HepG2 (cell line): ENCODE results near the gene KRI1. TPM values are rescaled to one million over a fixed set of nuclear protein-coding genes. Genes with fewer than 3 reads are reported as not detected.

ENCODE experiments used
- ARNTL ChIP-seq: sonication (generic); formaldehyde crosslinking; IDR thresholded peaks from 2 replicates; pipeline ENCODE4 v1.4.0; 2020; ENCODE audit warnings: mild to moderate bottlenecking, missing genetic modification reagents
- FOXP1 ChIP-seq, 2 experiments: fragments of 450-650 bp in 1 of 2; IDR thresholded peaks; 2 replicates each; pipeline ENCODE4 v1.6.1; 2017 to 2018; ENCODE audit warnings: antibody characterized with exemption in 1 of 2
- GATAD1 ChIP-seq: IDR thresholded peaks from 2 replicates; pipeline ENCODE4 v1.6.1; 2016; ENCODE audit warnings: missing genetic modification reagents, missing compliant biosample characterization
- HOXA5 ChIP-seq: sonication (generic); formaldehyde crosslinking; IDR thresholded peaks from 2 replicates; pipeline ENCODE4 v1.4.0; 2020; ENCODE audit warnings: missing genetic modification reagents
- HOXD1 ChIP-seq: sonication (generic); formaldehyde crosslinking; IDR thresholded peaks from 2 replicates; pipeline ENCODE4 v1.5.0; 2020; ENCODE audit warnings: missing genetic modification reagents
- JARID2 ChIP-seq: sonication (generic); formaldehyde crosslinking; IDR thresholded peaks from 2 replicates; pipeline ENCODE4 v1.8.1; 2023; ENCODE audit warnings: missing genetic modification reagents, inconsistent platforms; ENCODE audit not compliant: insufficient replicate concordance
- KAT8 ChIP-seq: IDR thresholded peaks from 2 replicates; pipeline ENCODE4 v1.6.1; 2016; ENCODE audit warnings: missing genetic modification reagents, missing compliant biosample characterization
- LRRFIP1 ChIP-seq: sonication (generic); formaldehyde crosslinking; conservative IDR thresholded peaks from 2 replicates; pipeline ENCODE4 v1.4.0; 2020; ENCODE audit warnings: missing genetic modification reagents
- MYC ChIP-seq: sonication (generic); formaldehyde crosslinking; IDR thresholded peaks from 2 replicates; pipeline ENCODE4 v1.9.0; 2021; ENCODE audit warnings: missing genetic modification reagents, borderline replicate concordance
- NAIF1 ChIP-seq: sonication (generic); formaldehyde crosslinking; IDR thresholded peaks from 2 replicates; pipeline ENCODE4 v1.5.0; 2020; ENCODE audit warnings: mild to moderate bottlenecking, missing genetic modification reagents, borderline replicate concordance
- PCBP1 ChIP-seq: fragments of 200-400 bp; formaldehyde crosslinking; IDR thresholded peaks from 2 replicates; pipeline ENCODE4 v1.6.1; 2017; ENCODE audit warnings: mild to moderate bottlenecking, low read depth, low read length, borderline replicate concordance
- RFXAP ChIP-seq: sonication (generic); formaldehyde crosslinking; IDR thresholded peaks from 2 replicates; pipeline ENCODE4 v1.4.0; 2020; ENCODE audit warnings: missing genetic modification reagents, borderline replicate concordance
- RXRB ChIP-seq: IDR thresholded peaks from 2 replicates; pipeline ENCODE4 v1.6.1; 2016; ENCODE audit warnings: borderline replicate concordance, missing genetic modification reagents, missing compliant biosample characterization
- SIN3A ChIP-seq: IDR thresholded peaks from 2 replicates; pipeline ENCODE4 v1.6.1; 2011; ENCODE audit warnings: low read depth, mild to moderate bottlenecking, control low read depth, low read length, borderline replicate concordance
- SKIL ChIP-seq: sonication (generic); formaldehyde crosslinking; IDR thresholded peaks from 2 replicates; pipeline ENCODE4 v1.8.0; 2022; ENCODE audit warnings: missing genetic modification reagents, mild to moderate bottlenecking, moderate library complexity, borderline replicate concordance
- SP1 ChIP-seq, 2 experiments: fragments of 450-650 bp in 1 of 2; sonication (generic) in 1 of 2; formaldehyde crosslinking in 1 of 2; IDR thresholded peaks; 2 replicates each; pipeline versions ENCODE4 v1.4.0 to v1.6.1; 2016 to 2020; ENCODE audit warnings: missing genetic modification reagents in 1 of 2
- SP140L ChIP-seq: sonication (generic); formaldehyde crosslinking; IDR thresholded peaks from 2 replicates; pipeline ENCODE4 v1.4.0; 2020; ENCODE audit warnings: missing genetic modification reagents, borderline replicate concordance
- SRF ChIP-seq: IDR thresholded peaks from 2 replicates; pipeline ENCODE4 v1.6.1; 2011; ENCODE audit warnings: mild to moderate bottlenecking, low read depth, low read length, moderate library complexity
- ZNF160 ChIP-seq: sonication (generic); formaldehyde crosslinking; IDR thresholded peaks from 2 replicates; pipeline ENCODE4 v1.8.0; 2022; ENCODE audit warnings: mild to moderate bottlenecking, inconsistent platforms, missing genetic modification reagents
- ZNF282 ChIP-seq: fragments of 450-650 bp; IDR thresholded peaks from 2 replicates; pipeline ENCODE4 v1.6.1; 2018; ENCODE audit not compliant: partially characterized antibody
- ZNF484 ChIP-seq: sonication (generic); formaldehyde crosslinking; IDR thresholded peaks from 2 replicates; pipeline ENCODE4 v1.5.1; 2020; ENCODE audit warnings: mild to moderate bottlenecking, low read depth, missing genetic modification reagents, borderline replicate concordance
- ZNF704 ChIP-seq: sonication (generic); formaldehyde crosslinking; IDR thresholded peaks from 2 replicates; pipeline ENCODE4 v1.8.1; 2023; ENCODE audit warnings: mild to moderate bottlenecking, inconsistent platforms, moderate library complexity, missing genetic modification reagents, borderline replicate concordance
- ZNF75D ChIP-seq: sonication (generic); formaldehyde crosslinking; IDR thresholded peaks from 2 replicates; pipeline ENCODE4 v1.8.1; 2023; ENCODE audit warnings: missing genetic modification reagents, mild to moderate bottlenecking, borderline replicate concordance
- ZNF777 ChIP-seq: sonication (generic); formaldehyde crosslinking; IDR thresholded peaks from 2 replicates; pipeline ENCODE4 v1.4.0; 2020; ENCODE audit warnings: missing genetic modification reagents
- polyA plus RNA-seq, 8 experiments: library from polyadenylated mRNA; depleted of rRNA in 3 of 8; stranded (reverse) in 7 of 8; unstranded in 1 of 8; fragments of >200 nt; fragmentation: Illumina TruSeq in 4 of 8; extraction: Trizol in 4 of 8; gene quantifications; 2 replicates each; pipeline versions ENCODE4 v1.2.1 to v1.2.3, GENCODE V29; 2011 to 2016; ENCODE audit warnings: low read depth in 4 of 8, missing spikeins in 1 of 8, mixed read lengths in 1 of 8; ENCODE audit not compliant: insufficient read depth in 1 of 8
- total RNA-seq, 5 experiments: library from RNA; depleted of rRNA; stranded (reverse); fragments of >200 nt; fragmentation: Illumina TruSeq; extraction: Trizol; gene quantifications; 2 replicates each; pipeline ENCODE4 v1.2.3, GENCODE V29; 2016; ENCODE audit warnings: low read depth in 1 of 5

KRI1 gene
- total and polyA plus RNA-seq, 2 of the 13 experiments (the other 11 are each of a cell fraction or from before 2014, with no cell fraction given): 9.1 to 11.7 TPM

- 0 out of 2 replicates have a peak, but pooled peaks have one; percentile 47 for TF ChIP-seq NAIF1 (CRISPR knock-in tag)
- 0 out of 2 replicates have a peak, but pooled peaks have one; percentile 29 for TF ChIP-seq SP1 (IDR thresholded peaks at IDR 0.05)
- TF ChIP-seq SP1 (CRISPR knock-in tag; IDR thresholded peaks at IDR 0.05): peak; percentile 97
- no peak for TF ChIP-seq ZNF75D (CRISPR knock-in tag)
- no peak for TF ChIP-seq LRRFIP1
- TF ChIP-seq ZNF282: no peak
- peak; percentile 91 for TF ChIP-seq GATAD1 (CRISPR knock-in tag)
- peak; percentile 56; the same call in 1 of the 2 replicates for TF ChIP-seq ZNF777 (CRISPR knock-in tag)
- TF ChIP-seq ZNF160 (CRISPR knock-in tag): peak; percentile 92
- TF ChIP-seq MYC (CRISPR knock-in tag): peak; percentile 70
- TF ChIP-seq ZNF484 (CRISPR knock-in tag): no peak
- peak; percentile 49; the same call in 1 of the 2 replicates for TF ChIP-seq SKIL (CRISPR knock-in tag)
- no peak for TF ChIP-seq HOXD1 (CRISPR knock-in tag)
- TF ChIP-seq HOXA5 (CRISPR knock-in tag): peak; percentile 60; the same call in 1 of the 2 replicates
- TF ChIP-seq PCBP1: no peak
- TF ChIP-seq JARID2 (CRISPR knock-in tag): no peak
- peak; percentile 75; the same call in 1 of the 2 replicates for TF ChIP-seq RXRB
- TF ChIP-seq RFXAP (CRISPR knock-in tag): peak; percentile 100
- peak; percentile 75 for TF ChIP-seq KAT8 (CRISPR knock-in tag)
- TF ChIP-seq SP140L (CRISPR knock-in tag): no peak
- TF ChIP-seq SIN3A: peak; percentile 97
- TF ChIP-seq ZNF704 (CRISPR knock-in tag): 0 out of 2 replicates have a peak, but pooled peaks have one; percentile 78
- TF ChIP-seq ARNTL (CRISPR knock-in tag): peak; percentile 91
- TF ChIP-seq SRF: no peak
- no peak for TF ChIP-seq FOXP1 (IDR thresholded peaks at IDR 0.05)
- peak; percentile 32; the same call in 1 of the 2 replicates for TF ChIP-seq FOXP1 (CRISPR knock-in tag; IDR thresholded peaks at IDR 0.05)
Observed at GRCh38 chr19:10568826-10569651, 3.2 kb upstream of the KRI1 start, which contains the start of gene CDKN2D (continued).
